SW480 (cell line): ENCODE results near the gene SLC25A1.

Source experiments
- DNase-seq: peaks from one replicate; pipeline ENCODE4 v3.0.0-alpha.2; 2016; ENCODE audit warnings: low spot score

SLC25A1 gene

DNA sequence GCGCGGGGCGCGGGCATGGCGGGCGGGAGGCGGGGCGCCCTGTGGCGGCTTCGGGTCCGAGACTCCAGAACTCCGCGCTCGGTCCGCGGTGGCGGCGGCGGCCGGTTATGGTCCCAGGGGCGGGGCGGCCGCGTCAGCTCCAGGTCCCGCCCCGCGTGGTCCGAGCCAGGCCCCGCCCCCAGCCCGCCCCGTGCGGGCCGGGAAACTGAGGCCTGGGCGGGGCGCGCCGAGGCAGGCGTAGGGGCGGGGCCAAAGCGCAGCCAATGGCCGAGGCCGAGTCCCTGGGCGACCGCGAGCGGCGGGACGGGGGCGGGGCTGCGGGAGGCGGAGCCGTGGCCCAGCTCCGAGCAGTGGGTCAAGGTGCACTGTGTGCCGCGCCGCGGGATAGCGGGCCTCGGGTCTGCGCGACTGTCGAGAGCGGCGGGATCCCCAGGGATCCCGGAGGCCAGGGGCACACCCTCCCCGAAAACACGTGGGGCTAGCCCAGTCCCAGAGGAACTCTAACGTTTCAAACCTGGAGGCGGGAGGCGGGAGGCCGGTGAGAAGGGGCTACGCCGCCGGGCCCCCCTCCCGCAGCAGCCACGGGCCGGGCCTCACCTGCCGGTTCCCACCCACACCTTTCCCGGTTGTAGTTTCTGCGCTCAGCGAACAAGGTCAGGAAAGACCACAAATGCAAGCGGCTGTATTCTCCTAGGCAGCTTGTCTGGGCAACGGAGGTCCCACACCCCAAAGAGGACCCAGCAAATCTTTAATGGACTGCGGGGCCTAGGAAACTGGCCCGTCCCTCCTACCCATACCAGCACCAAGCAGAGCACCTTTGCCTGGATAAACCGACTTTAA lies at the start of gene SLC25A1:
Gene SLC25A1 (minus strand): TSS at position 80 of the 840 bp plus-strand sequence. CDS start 63 bp downstream, at position 17.
- DNase-seq, result peak; percentile 60

DNA sequence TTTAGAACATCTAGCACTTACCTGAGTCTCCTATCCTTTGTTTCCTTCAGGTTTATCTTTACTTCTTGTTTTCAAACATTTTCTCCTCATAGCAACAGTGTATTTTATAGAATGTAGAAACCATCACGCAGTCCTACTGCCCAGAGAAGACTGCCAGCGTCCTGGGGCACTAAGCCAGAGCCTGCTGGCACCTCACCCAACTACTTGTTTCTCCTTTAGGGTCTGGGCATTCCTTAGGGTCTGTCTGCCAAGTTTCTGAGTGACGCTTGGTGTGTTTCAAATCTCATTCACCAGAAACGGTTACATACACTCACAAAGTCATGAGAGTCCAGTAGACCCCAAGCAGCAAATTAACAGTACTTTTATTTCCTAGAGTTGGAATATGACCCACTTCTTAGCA lies 49.6 kb upstream of the SLC25A1 start:
- no peak for DNase-seq

DNA sequence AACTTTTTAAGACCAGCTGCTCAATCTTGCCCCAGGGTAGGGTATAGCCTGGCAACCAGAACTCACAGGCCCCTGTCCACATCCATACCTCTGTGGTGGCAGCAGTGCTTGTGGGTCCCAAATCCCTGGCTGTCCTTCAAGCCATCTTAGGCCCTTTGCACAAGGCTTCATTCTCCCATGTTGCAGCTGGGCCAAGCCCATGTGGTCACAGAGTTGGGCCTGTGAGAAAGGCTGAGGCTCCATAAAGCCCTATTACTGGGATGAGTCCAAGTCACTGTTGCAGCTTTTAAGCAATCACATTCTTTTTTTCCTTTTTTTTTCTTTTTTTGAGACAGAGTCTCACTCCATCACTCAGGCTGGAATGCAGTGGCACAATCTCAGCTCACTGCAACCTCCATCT lies 47.9 kb upstream of the SLC25A1 start:
- DNase-seq, result no peak

DNA sequence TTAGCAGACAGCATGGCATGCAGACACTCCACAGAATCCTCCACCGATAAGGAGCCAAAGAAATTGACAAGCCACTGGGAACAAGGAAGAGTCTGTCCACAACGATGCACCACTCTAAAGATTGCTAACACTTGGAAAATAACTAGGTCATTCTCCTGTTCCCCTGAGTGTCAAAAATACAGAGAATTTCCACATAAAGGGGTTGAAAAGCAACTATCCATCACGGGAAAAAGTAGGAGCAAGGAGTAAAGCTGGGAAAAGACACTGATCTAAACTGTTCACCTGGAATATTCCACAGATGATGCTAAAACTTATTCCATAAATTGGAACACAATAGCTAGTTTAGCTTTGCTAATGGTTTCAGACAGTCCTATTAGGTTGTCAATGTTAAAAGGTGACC lies 47.0 kb upstream of the SLC25A1 start:
- no peak for DNase-seq

DNA sequence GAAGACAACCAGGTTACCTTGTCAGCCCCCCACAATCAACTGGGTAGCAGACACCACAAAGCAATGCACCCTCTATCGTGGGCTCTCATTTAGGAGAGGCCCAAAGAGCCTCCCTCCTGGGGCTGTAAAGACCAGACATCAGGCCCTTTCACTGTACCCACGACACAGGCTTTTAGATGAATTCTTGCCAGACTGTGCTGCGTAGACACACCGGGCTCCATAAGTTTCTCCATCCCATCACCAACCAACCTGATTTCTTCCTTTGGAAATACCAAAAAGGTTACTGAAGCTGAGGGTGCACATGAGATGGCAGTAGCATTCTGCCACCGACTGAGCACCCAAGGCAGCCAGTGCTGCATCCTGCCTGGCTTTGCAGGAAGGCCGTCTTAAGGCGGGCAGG lies 46.4 kb upstream of the SLC25A1 start:
- no peak for DNase-seq

DNA sequence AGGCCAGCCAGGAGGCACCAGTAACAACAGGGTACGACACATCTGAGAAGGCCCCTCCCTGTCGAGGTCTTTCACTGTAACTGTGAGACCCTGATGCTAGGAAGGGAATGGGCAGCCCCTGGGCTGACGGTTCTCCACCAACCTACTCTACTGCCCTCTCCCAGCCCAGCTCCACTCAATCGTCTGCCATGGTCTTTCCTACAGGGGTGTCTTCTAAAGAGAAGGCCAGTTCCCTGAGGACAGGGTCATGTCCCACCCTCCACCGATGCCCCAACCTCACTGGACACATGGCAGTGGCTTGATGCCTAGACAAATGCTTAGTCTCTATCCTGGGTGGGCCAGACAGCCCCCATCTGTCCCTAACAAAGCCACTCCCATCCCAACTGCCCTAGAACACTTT lies 46.0 kb upstream of the SLC25A1 start:
- no peak for DNase-seq

DNA sequence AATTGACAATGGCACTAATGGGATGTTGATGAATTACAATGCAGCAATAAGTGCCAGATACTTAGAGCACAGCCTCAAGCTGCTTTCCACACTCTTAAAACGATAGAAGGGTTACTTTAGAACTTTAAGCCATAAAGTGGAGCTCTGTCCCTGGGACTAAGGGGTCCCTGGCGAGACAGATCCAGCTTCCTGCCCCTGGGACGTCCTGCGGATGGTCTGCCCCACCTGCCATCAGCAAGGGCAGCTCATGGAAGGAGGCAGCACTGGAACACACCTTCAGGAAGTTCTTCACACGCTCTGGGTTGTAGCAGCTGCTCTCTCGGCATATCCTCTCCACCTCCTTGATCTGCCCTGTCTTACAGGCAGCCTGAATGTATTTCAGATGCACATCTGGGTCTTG lies 45.1 kb upstream of the SLC25A1 start:
- DNase-seq, result no peak

DNA sequence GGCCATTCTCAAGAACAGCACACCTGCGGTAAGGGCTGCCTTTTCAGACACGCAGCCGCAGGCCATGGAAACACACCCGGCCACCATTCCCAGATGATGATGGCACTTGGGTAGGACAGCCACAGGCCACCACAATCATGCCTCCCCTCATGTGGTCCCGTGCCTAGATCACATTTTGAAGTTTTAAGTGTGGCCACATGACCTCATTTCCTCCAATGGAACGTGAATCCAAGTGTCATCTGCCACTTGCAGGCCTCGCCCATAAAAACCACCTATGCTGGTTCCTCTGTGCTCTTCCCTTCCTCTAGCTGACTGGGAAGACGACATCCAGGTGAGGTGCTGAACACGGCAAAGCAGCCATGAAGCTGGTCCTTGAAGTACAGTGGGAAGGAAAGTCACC lies 44.6 kb upstream of the SLC25A1 start:
- DNase-seq, result no peak

DNA sequence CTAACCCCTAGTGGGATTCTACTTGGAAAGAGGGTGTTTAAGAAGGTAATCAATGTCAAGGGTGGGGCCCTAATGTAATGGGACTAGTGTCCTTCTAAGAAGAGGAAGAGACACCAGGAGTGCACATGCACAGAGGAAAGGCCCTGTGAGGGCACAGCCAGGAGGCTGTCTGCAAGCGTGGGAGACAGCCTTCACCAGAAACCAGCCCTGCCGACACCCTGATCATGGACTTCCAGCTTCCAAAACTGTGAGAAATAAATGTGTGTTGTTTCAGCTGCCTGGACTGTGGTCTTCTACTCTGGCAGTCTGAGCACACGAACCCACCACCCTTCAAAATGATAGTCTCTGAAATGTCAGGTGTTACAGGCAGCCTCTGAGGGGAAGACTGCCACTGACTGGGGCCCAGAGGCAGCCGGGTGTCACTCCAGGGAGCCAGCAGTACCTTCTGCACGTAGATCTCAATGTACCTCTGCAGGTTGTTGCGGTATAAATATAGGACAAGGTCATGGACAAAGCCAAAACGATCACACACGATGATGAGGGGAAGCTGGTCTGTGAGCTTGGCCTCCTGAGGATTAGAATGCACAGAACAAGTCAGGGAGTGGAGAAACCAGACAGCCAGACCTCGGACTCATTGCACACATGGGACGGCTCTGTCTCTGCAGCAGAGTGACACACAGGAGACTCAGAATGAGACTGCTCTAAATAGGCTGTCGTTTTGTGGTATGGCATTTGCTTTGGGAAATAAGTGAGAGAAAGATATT lies 43.9 kb upstream of the SLC25A1 start:
- no peak for DNase-seq

DNA sequence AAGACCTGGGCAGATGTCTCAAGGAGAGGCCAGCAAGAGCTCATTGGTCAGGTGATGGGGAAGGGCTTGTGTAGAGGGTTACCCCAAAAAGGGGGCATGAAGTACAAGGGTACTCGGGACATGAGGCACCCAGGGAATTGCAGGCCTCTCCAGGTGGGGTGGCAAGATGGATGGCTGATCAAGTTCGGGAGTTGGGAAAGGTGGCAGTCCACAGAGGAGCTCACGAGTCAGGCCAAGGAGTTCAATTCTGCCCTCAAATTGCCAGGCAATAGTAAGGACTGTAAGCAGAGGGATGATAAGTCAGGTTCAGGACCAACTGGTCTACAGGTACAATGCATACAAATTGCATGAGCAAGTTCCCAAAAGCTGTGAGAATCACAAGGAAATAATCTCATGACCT lies 42.3 kb upstream of the SLC25A1 start:
- DNase-seq, result no peak

DNA sequence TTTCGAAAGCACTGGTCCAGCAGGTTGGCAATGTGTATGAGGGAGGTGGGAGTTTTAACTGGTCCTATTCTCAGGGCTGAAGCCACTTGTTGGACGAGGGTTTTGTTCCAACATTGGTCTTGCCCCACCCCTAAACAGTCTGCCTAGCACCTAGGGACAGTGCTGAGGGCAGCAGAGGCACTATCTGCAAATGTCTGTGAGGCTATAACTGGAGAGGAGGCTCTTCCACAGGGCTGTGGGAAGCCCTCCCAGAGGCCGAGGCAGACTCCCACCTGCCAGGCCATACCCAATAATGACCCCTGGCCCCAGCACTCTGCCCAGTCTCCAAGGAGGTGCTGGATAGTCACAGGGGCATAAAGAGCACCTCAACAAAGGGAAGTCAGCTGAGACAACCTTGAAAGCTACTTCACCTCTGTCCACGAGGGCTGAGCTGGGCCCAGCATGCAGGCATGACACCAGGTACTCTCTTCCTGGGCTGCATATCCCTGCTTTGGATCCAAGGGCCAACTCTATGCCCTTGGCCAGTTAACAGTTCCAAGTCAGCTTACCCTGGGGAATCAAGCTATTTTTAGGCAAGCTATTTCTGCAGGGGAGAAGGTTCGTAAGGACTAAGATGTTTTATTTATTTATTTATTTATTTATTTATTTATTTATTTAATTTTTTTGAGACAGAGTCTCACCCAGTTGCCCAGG lies 40.2 kb upstream of the SLC25A1 start:
- DNase-seq, result no peak

DNA sequence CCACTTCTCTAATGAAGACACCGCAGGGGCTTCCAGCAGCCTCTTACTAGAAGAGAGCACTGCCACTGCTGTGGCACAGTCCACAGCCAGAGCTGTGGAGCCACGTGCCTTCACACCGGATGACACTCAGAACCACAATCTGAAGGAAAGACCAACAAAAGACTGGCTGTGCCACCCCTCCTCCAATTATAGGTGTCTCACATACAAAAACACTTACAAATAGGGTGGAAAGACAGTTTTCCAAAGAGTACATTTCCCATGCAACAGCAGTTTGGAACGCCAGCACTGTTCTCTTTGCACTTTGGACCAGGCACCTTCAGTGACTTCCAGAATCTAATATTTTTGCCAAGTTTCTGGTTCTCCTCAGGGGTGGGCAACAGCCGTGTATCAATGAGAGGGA lies 38.0 kb upstream of the SLC25A1 start:
- DNase-seq, result no peak

DNA sequence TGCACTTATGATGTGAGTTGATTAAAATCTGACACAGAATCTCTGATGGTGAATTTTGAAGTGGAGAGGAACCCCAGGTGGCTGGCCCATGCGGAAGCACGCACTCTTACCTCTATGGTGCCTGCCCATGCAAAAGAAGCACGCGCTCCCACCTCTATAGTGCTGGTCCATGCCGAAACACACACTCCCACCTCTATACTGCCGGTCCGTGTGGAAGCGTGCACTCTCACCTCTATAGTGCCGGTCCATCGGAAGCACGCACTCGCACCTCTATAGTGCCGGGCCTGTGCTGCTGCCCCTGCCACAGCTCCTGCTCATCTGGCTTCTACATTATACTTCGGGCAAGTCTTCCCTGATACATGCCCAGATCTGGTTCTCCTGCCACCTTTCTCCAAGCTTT lies 36.8 kb upstream of the SLC25A1 start:
- no peak for DNase-seq

DNA sequence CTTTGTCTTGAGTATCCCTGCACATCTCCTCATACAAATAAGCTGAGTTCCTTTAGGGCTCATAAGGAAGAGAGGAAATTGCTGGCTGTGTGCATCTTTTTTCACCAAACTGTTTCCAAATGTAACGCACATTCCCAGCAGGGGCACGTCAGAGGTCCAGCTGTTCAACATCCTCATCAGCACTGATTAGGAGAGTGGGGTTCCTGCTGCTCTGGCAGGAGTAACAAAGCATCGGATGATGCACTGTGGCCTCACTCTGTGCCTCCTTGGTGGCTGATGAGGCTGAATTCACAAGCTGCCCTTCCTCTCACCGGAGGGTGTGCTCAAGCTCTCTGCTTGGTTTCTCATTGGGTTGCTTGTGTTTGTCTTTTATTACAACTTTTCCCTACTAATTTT lies 35.5 kb upstream of the SLC25A1 start:
- DNase-seq, result no peak

DNA sequence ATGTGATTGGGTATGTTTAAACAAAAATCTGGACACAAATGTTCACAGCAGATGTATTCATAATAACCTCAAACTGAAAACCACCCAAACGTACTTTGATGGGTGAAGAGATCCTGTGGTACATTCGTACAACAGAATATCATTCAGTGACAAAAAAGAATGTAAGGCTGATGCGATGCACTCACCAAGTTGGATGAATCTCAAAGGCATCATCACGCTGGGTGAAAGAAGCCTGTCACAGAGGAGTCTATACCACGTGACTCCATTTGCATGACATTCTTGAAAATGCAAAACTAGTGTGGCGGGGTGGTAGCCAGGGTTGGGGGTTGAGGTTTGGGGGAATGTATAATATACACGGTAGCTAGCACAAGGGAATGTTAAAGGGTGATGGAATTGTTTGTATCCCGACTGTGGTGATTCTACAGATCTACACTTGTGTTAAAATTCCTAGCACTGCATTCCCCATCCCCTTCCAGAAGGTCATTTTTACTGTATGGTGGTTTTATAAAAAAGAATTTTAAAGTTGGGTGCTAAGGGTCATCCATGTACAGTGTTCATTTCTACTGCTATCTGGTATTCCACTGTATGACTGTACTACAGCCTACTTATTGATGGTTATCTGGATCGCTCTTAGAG lies 35.0 kb upstream of the SLC25A1 start:
- no peak for DNase-seq

DNA sequence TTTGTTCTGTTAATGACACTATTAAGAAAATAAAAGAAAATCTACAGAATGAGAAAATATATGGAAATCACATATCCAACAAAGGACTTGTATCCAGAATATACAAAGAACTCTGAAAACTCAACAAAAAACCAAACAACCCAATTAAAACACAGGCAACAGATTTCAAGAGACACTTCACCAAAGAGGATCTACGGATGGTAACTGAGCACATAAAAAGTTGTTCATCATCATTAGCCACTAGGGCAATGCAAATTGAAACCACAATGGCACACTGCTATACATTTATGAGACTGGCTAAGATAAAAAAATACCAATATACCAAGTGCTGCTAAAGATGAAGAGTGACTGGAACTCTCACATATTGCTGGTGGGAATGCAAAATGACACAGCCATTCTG lies 34.5 kb upstream of the SLC25A1 start:
- DNase-seq, result no peak

DNA sequence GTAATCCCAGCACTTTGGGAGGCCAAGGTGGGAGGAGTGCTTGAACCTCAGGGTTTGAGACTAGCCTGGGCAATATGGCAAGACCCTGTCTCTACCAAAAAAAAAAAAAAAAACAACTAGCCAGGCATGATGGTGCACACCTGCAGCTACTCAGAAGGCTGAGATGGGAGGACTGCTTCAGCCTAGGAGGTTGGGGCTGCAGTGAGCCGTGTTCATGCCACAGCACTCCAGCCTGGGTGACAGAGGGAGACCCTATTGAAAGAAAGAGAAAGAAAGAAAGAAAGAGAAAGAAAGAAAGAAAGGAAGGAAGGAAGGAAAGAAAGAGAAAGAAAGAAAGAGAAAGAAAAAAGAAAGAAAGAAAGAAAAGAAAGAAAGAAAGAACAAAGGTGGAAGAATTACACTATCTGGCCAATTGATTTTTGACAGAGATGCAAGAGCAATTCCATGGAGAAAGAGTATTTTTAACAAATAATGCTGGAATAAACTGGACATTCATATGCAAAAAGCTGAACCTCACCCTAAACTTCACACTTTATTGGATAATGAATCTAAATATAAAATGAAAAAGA lies 33.9 kb upstream of the SLC25A1 start:
- DNase-seq, result no peak

DNA sequence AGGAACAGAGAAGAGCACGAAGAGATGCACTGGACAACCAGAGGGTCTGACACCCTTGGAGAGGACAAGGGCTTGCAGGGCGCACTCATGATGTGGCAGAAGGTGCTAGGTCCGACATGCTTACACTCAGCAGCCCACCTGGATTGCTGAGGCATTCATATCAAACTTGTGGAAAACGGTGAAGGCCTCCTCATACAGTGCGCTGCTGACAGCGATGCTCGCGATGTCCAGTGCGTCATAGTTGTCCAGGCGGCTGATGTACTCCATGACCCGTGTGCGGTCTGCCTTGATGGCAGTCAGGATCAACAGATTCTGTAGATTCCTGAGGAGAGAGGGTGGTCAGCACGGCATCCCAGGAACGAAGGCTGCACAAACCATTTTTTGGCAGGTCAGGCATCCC lies 31.7 kb upstream of the SLC25A1 start:
- DNase-seq, result no peak

DNA sequence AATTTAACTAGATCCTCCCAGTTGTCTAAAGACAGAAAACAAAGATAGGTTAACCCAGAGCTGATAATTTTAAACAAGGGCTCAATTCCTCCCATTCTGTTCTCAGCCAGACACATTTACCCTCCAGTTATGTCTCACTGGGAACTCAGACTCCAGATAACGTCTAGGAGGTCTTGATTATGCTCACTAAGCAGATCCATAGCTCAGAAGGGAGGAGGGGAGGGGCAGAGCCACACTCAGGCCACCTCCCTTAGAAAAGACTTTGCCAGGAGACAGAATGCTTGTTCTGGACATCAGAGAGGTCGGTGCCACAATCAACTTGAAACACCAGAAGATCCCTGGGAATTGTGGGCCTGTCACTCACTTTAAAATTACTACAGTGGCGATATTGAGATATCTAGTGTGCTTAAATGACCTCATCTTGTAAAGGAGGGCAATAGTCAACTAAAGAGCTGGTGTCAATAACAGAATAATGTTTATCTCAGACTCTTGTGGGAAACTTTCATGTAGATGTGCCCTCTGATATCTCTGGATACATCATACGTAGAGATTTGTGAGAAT lies 29.8 kb upstream of the SLC25A1 start:
- DNase-seq, result no peak

DNA sequence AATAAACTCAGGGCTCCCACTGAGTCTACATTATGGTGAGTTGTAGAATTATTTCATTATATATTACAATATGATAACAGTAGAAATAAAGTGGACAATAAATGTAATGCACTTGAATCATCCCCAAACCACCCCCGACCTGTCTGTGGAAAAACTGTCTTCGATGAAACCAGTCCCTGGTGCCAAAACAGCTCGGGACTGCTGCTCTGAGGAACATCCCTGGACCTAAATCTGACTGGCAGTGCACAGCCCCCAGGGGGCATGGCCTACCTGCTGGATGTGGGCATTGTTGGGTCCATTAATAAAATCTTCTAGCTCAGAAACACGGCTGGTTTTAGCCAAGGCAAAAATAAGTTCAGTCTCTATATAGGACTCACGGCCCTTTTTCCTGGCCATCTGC lies 29.3 kb upstream of the SLC25A1 start:
- DNase-seq, result no peak

DNA sequence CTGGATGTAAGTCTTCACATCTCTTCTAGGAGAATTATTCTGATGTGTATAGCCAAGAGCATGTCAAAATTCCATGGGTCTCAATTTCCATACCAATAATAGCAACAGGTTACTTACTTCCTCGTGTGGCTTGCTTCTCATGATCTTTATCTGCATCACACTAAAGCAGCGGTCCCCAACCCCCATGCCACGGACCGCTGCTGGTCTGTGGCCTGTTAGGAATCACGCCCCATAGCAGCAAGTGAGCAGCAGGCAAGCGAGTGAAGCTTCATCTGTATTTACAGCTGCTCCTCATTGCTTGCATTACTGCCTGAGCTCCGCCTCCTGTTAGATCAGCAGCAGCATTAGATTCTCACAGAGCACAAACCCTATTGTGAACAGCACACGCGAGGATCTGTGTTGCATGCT lies 28.9 kb upstream of the SLC25A1 start:
- DNase-seq, result no peak

DNA sequence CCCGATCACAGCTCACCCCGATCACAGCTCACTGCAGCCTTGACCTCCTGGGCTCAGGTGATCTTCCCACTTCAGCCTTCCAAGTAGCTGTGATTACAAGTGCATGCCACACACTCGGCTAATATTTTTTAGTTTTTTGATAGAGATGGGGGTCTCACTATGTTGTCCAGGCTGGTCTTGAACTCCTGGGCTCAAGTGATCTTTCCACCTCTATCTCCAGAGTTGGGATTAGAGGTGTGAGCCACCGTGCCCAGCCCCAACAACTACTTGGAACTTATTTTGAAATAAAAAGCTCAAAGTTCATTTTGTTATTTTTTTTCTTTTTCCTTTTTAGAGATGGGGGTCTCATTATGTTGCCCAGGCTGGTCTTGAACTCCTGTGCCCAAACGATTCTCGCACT lies 27.8 kb upstream of the SLC25A1 start:
- no peak for DNase-seq
